ENCODE data around the gene F2. TPM values are rescaled to one million over a fixed set of nuclear protein-coding genes. Genes with fewer than 3 reads are reported as not detected.

F2 gene
- total RNA-seq, 1 experiment from 2014 or later, result 0.46 TPM

DNA sequence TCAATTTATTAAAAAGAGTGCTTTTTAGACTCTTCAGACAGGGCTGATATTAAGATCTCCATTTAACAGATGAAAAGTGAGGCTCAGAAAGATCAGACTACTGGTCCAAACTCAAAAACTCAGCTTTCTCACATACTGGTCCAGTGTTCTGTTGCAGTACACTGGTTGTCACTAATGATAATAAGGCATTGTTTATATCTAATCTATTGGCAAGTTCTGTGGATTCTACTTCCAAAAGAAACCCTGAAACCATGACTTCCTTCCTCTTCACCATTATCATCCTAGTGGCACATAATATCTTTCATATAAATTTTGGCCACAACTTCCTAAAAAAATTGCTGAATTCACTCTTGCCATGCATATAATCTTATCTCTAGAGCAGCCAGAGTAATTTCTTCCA, 36.9 kb downstream of the F2 start:
- Histone ChIP-seq H3K9me3 (no peaks in the 10 kb centered on the region), H3K4me3 (no peak overlapping the region), H3K36me3 (peaks cover 81% of the 10 kb centered on the region), H3K27me3 (no peaks in the 10 kb centered on the region)
- no peak for DNase-seq

DNA sequence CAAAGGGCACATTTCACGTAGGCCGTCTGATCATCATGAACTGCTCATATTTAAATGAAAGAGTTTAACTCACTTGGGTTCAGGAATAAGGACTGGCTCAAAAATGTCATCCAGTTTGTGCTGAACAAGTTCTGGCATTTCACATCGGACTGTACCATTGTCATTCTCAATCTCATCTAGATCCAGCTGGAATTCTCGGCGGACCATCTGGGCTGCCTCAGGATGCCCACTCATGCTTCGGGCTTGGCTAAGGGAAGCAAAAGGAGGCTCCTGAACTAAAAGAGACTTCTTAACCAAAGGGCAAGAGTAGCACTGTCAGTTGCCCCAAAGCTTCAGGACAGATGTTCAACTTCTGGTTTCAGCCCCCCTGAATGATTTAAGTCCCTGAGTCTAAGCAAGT, 40.2 kb downstream of the F2 start:
- no peaks in the 10 kb centered on the region for H3K9me3 ChIP-seq
- no peaks in the 10 kb centered on the region for H3K27me3 ChIP-seq
- DNase-seq, result no peak
- no peak overlapping the region for H3K4me3 ChIP-seq
- H3K36me3 ChIP-seq, result peaks cover 88% of the 10 kb centered on the region

DNA sequence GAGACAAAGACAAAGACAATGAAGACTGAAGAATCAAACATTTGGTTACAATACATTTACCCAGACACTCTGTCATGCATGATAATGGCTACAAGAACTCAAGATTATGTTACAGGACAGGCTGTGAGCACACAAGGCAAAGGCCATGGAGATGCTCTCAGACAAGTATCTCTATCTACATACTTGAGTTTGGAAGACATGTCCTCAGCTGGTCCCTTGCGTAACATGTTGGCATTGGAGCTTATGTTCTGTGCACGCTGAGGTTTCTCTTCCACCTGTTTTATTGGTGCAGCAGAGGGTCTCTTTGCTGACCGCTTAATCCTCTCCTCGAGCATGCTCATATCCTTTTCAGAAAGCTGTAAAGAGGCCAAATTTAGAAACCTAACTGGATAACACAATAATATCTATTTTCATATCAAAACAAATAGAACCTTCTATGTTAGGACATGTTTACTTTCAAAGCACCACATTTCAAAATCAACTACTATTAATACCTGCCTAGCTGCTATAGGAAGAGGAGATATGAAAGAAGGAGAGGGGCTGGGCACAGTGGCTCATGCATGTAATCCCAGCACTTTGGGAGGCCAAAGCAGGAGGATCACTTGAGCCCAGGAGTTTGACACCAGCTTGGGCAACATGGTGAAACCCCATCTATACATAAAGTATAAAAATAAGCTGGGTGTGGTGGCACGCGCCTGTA, 41.6 kb downstream of the F2 start:
- H3K27me3 ChIP-seq, result no peaks in the 10 kb centered on the region
- no peaks in the 10 kb centered on the region; the same call in 1 of the 2 replicates for H3K9me3 ChIP-seq
- no peak for DNase-seq
- no peak overlapping the region for H3K4me3 ChIP-seq
- H3K36me3 ChIP-seq, result peaks cover 83% of the 10 kb centered on the region

DNA sequence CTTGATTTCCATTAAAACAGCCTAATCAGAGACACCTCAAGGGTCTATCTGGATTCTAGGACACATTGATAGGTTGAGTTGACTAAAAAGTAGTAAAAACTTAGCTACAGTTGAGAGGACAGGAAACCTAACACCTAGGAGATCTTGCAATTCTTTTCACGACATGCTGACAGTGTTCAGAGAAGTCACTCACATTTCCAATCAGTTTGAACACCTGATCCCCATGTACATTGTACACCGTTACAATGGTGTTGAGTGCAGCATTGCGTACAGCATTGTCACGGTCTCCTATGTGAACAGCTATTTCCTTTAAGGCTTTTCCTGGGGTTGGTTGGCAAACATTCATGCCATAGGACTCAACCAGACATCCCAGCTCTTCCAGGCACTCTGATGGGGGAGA, 42.8 kb downstream of the F2 start:
- H3K27me3 ChIP-seq, result no peaks in the 10 kb centered on the region
- H3K36me3 ChIP-seq, result peaks cover 85% of the 10 kb centered on the region
- no peak overlapping the region for H3K4me3 ChIP-seq
- no peak for DNase-seq
- no peaks in the 10 kb centered on the region; the same call in 1 of the 2 replicates for H3K9me3 ChIP-seq

DNA sequence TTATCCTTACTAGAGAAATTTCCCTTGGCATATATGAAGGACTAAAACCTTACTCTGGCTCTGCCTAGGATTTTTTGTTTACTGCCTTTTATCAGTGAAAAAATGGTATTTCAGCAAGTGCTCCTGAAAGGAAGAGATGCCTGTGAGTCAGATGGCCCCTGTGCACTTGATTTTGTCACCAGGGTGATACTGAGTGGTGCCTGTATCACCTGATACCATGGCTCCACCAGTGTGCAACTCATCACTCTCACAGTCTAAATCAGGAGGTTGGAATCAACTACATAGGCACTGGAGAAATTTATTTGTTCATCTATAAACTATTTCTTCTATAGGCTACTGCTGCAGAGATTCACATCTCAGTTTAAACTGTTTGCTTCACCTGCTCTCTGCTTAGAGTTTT, 43.2 kb downstream of the F2 start:
- no peak for DNase-seq
- Histone ChIP-seq H3K27me3 (no peaks in the 10 kb centered on the region), H3K9me3 (no peaks in the 10 kb centered on the region; the same call in 1 of the 2 replicates), H3K4me3 (no peak overlapping the region), H3K36me3 (peaks cover 85% of the 10 kb centered on the region)

DNA sequence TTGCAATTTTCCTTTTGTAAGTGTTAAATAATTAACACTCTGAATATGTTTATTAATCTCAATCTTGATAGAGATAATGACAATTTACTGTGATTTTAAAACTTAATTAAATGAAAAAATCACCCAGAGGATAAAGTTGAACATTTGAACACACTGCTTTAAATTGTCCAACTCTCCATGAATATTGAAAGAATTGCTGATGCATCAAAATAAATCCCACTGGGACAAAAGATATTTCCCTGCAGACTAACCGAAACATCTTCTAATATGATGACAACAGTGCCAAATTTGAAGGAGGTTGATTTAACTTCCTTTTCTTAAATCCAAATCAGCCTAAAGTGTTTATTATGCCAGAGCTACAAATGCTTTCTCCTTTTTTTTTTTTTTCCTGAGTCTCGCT, 47.6 kb downstream of the F2 start:
- Histone ChIP-seq H3K9me3 (no peaks in the 10 kb centered on the region; the same call in 1 of the 2 replicates), H3K27me3 (no peaks in the 10 kb centered on the region), H3K4me3 (no peak overlapping the region), H3K36me3 (peaks cover 92% of the 10 kb centered on the region)
- no peak for DNase-seq

DNA sequence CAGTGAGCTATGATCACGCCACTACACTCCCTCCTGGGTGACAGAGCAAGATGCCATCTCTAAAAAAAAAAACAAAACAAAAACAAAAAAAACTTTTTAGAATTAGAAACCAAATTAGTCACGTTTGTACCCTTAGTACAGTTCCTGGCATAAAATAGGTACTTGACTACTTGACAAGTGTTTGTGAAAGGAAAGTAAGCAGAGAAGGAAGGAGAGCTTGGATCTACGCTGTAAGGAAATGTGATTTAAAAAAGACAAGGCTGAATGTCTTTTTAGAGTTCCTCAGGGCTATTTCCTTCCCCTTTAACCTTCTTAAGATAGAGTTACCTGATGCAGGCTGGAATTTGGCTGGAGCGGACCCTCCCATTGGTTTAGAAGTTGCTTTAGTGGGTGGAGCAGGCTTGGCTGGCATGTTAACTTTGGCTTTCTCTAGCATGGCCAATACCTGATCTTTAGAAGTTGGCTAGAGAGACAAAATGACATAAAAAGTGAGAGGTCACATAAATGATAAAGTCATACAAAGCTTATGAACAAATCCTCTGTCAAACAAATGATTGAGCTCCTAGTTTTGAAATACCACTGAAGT, 50.7 kb downstream of the F2 start:
- H3K36me3 ChIP-seq, result peaks cover 93% of the 10 kb centered on the region
- no peaks in the 10 kb centered on the region for H3K27me3 ChIP-seq
- DNase-seq, result no peak
- H3K4me3 ChIP-seq, result no peak overlapping the region
- no peaks in the 10 kb centered on the region; the same call in 1 of the 2 replicates for H3K9me3 ChIP-seq

DNA sequence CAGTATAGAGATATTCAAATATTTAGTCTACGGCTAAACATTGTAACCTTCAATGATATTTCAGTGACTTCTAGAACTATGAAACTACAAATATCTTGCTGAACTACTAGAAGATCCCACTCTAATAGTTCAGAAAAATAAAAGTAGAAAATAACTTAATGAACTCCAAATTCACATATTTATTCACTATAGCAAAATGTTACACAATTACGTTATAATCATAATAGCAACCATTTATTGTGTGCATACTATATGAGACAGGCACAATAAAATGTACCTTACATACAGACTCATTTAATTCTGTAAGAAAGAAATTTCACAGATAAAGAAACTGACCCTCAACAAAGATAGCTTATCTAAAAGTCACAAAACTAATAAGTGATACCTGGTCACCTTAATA, 57.9 kb downstream of the F2 start:
- peaks cover 89% of the 10 kb centered on the region for H3K36me3 ChIP-seq
- H3K9me3 ChIP-seq, result no peaks in the 10 kb centered on the region
- no peak overlapping the region for H3K4me3 ChIP-seq
- DNase-seq, result no peak
- H3K27me3 ChIP-seq, result no peaks in the 10 kb centered on the region

DNA sequence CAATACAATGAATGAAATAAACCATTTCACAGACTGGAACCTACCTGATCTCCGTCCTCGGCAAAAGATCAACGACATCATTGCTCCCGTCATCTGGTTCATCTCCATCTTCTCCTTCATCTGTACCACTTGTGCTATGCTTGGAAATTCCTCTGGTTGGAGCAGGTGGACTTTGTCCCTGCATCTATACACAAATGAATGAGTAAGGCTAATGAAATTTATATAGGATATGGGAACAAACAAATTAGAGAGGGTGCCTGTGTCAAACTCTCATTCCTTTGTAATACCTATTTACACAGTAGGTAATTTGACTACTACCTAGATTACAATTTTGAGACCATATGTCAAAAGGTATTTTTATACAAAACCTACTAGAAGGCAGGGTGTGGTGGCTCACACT, 59.4 kb downstream of the F2 start:
- no peak for DNase-seq
- no peak overlapping the region for H3K4me3 ChIP-seq
- H3K9me3 ChIP-seq, result no peaks in the 10 kb centered on the region
- peaks cover 92% of the 10 kb centered on the region for H3K36me3 ChIP-seq
- H3K27me3 ChIP-seq, result no peaks in the 10 kb centered on the region

Other genes starting within 250 kb of the F2 start
- gene AMBRA1, start 125.2 kb upstream of the F2 start, total RNA-seq (2014; rRNA removed; shearing (Covaris generic); ENCODE audit: low replicate concordance), result 17.0 and 17.7 TPM in 2 replicates
- 4.0 and 4.5 TPM in 2 replicates for gene HARBI1, start 102.0 kb upstream of the F2 start, total RNA-seq (2014; rRNA removed; shearing (Covaris generic); ENCODE audit: low replicate concordance)
- gene ATG13, start 101.7 kb upstream of the F2 start, total RNA-seq (2014; rRNA removed; shearing (Covaris generic); ENCODE audit: low replicate concordance), result 41.2 and 48.0 TPM in 2 replicates
- gene ARHGAP1, start 18.6 kb upstream of the F2 start, total RNA-seq (2014; rRNA removed; shearing (Covaris generic); ENCODE audit: low replicate concordance), result 2.6 and 6.3 TPM in 2 replicates
- gene ZNF408, start 18.2 kb upstream of the F2 start, total RNA-seq (2014; rRNA removed; shearing (Covaris generic); ENCODE audit: low replicate concordance), result 8.0 and 16.1 TPM in 2 replicates
- gene CKAP5, start 127.1 kb downstream of the F2 start, total RNA-seq (2014; rRNA removed; shearing (Covaris generic); ENCODE audit: low replicate concordance), result 61.6 and 65.4 TPM in 2 replicates
- gene LRP4, start 199.3 kb downstream of the F2 start, total RNA-seq (2014; rRNA removed; shearing (Covaris generic); ENCODE audit: low replicate concordance), result 0.03 TPM in 1 of 2 replicates, not detected in the other
- gene CSTPP1, start 217.5 kb downstream of the F2 start, total RNA-seq (2014; rRNA removed; shearing (Covaris generic); ENCODE audit: low replicate concordance), result 1.6 and 5.2 TPM in 2 replicates